NCI-H2171 (cell line): Measurements from ENCODE around the gene IRGQ.
"Not testable (repeated sequence)": the region's sequence is repeated elsewhere in the genome, so short reads cannot be mapped to it uniquely, and the experiment has no call there.

Experiments
- DNase-seq: peaks from one replicate; lab custom pipeline; 2025; lab: John Stamatoyannopoulos, UW

The IRGQ gene

GRCh38 chr19:43598445-43599240 is 2.7 kb upstream of the IRGQ start:
- no peak for DNase-seq

GRCh38 chr19:43597876-43598275 is 1.9 kb upstream of the IRGQ start:
- no peak for DNase-seq

DNA sequence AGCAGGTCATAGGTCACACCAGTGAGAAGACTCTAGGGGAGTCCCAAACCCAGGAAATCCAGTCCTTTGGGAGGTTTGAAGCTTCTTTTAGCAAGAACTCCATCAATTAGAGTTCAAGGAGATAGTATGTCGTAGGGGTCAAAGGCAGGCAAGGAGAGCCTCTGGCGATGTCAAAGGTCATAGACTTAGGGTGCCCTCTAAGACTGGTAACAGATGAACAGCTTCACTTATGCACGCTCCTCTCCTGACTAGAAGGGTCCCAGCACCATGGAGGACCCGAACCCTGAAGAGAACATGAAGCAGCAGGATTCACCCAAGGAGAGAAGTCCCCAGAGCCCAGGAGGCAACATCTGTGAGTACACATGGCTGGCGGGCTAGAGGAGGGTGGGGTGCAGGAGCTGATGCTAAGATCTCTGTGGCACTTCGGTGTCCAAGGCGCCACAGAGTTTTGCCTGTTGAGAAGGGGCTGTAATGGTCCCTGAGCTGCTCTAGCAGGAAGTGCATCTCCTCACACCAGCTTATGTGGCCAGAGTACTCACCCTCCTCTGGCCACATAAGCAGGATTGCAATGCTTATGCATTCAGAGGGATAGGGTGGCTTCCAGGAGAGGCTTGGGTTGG is 1.0 kb upstream of the IRGQ start:
- peak; percentile 39 for DNase-seq

- DNase-seq, result no peak
Measured at GRCh38 chr19:43595605-43595998, 332 bp downstream of the IRGQ start.

DNA sequence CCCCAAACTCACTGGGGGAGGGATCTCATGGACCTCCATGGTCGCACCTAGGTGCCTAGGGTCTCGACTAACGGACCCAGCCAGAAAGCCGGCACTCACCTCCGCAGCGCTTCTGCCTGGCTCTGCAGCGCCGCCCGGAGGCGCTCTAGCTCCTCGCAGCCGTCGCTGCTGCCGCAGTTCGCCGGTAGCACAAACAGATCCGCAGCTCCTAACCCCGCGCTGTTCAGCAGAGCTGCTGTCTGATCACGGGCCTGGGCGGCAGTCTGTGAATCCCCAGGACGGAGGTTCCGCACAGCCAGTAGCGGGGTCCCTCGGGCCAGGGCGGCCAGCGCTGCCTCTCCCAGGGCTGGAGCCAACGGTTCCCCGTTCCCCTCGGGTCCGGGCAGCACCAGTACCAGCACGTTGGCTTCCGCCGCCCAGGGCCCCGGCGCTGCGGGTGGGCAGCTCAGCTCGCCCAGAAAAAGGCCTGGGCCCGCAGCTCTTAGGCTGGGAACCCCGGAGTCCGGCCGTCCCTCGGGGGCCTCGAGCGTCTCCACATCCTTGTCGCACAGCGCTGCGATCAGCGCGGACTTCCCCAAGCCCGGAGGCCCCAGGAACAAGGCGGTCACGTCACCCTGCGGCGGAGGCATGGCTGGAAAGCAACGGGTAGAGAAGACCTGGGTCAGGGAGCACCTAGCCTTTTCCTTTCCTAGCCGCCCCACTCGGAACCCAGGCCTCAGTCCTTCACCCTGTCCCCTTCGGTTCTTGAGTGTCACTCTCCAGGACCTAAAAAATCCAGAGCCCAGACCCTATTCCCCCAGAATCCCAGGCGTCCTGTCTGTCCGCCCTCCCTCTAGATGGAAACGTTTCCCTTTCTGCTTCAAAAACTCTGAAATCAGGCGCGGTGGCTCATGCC is 977 bp downstream of the IRGQ start:
- peak; percentile 6 for DNase-seq

DNA sequence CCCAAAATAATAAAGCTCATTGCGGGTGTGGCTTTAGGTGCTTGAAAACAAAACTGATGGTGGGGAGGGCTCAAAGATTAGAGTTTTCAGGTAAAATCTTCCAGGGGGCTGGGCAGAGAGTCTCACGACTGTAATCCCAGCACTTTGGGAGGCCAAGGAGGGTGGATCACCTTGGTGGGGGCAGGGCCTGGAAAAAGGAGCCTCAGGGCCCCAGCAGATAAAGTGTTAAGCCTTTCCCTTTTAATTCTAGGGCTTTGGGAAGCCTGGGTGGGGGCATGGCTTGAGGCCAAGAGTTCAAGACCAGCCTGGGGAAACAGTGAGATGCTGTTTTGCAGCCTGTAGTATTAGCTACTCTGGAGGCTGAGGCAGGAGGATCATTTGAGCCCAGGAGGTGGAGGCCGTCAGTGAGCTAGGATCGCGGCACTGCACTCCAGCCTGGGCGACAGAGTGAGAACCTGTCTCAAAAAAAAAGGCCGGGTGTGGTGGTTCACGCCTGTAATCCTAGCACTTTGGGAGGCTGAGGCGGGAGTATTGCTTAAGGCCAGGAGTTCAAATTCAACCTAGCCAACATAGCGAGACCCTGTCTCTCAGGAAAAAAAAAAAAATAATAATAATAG is 1.7 kb downstream of the IRGQ start:
- no peak for DNase-seq

DNA sequence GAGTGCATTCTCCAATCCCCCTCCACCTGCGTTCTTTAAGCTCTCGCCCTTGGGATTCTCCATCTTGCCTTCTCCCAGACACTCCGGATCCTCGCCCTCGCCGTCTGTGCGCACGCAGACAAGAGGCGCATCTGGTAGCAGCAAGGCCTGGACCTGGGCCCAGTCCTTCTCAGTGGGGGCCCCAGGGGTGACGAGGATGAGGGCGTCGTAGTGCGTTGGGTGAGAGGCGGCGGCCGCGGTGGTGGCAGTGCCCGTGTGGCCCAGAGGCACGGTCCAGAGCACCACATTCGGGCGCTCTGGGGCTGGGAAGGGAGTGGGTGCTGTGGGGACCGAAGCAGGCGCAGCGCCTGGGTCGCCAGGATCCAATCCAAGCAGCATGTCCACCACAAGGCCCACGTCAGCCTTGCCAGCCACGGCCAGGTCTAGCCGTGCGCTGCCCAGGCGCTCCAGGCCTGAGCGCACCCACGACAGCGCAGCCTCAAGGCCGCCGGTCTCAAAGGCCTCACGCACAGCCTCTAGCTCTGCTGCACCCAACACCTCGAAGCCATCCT is 3.1 kb downstream of the IRGQ start:
- no peak for DNase-seq

DNA sequence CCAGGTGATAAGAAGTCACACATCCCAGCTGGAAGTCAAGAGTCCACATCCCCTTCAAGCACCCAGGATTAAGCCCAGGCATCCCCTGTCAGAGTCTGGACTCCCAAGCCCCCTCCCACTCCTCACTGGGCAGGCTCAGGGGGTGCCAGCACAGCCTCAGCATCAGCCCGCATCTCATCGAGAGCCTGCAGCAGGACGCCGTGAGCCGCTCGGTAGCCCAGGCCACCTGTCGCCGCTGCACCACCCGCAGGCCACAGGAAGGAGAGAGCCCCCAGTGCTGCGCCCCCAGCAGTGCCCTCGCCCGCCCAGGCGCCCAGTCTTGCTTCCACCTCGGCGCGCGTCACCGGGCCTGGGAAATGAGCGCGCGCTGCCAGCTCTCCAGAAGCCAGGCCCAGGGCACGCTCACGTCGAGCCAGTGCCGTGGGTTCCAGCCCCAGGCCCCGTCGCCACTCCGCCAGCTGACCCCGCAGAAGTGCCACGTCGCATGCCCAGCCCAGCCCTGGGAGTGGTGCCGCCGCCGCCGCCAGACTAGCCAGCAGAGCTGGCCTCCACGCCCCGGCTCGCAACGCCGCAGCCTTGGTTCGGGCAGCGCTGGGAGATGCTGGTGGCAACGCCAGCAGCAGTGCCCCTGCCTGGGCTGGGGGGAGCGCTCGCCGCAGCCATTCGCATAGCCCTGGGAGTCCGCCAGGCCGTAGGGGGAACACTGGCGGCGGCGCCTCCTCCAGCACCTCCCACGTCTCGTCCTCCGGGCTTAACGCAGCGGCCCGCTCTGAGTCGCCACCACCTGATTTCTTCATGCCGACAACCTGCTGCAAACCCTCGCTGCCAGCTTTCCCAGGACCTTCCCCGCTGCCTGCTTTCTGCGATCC is 3.8 kb downstream of the IRGQ start:
- DNase-seq, result no peak

DNA sequence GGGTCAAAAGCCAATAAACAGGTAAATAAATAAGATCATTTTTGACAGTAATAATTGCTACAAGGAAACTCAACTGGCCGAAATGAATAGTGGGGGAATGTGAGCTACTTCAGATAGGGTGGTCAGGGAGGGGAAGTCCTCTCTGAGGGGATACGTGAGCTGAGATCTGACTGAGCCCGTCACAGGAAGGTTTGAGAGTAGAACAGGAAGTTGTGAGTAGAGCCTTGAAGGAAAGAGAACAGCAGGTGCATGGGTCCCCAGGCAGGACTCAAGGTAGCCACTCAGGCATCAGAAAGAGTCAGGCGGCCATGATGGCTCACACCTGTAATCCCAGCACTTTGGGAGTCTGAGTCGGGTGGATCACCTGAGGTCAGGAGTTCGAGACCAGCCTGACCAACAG is 6.3 kb downstream of the IRGQ start:
- no peak for DNase-seq

GRCh38 chr19:43589277-43589676 is 6.7 kb downstream of the IRGQ start:
- DNase-seq, result no peak

DNA sequence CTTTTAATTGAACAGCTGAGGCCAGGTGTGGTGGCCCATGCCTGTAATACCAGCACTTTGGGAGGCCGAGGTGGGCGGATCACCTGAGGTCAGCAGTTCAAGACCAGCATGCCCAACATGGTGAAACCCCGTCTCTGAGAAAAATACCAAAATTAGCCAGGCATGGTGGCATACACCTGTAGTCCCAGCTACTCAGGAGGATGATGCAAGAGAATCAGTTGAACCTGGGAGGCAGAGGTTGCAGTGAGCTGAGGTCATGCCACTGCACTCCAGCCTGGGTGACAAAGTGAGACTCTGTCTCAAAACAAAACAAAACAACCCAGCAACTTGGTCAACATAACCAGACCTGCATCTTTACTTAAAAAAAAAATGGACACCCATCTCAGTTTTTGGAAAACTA is 8.9 kb downstream of the IRGQ start:
- DNase-seq, result not testable (repeated sequence)

- no peak for DNase-seq
Measured at GRCh38 chr19:43586346-43586745, 9.6 kb downstream of the IRGQ start.

- DNase-seq, result no peak
Measured at GRCh38 chr19:43584484-43584883, 11.4 kb downstream of the IRGQ start.

- no peak for DNase-seq
Measured at GRCh38 chr19:43582495-43582894, 13.4 kb downstream of the IRGQ start.

DNA sequence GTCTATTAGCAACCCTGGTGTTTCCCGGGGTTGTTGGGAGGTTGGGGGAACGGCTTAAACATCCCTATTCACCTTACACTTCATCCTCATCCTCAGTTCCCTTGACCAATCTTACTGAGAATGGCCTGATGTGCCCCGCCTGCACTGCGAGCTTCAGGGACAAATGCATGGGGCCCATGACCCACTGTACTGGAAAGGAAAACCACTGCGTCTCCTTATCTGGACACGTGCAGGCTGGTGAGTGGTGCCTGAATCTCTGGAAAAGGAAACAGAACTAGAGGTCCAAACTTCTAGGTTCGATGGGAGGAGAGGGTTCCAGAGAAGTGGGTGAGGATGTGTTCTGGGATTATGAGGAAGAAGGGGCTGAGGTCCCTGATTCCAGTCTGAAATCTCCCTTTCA is 14.5 kb downstream of the IRGQ start:
- DNase-seq, result no peak

DNA sequence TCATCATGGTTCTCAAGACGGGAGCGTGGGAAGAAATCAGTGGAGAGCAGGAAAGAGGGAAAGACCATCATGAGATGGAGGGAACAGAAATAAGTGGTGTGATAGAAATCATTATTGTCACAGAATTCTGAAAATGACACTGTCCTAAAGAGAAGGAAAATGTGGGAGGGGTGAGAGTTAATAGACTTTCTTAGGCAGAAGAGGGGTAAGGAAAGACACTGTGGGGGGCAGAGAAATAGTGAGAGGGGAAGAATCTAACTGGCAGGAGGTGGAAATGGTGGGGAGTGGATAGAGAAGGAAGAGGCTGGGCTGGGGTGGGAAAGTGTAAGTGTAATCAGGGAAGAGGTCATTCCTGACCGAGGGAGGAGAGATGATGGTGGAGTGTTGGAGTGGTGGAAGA is 17.1 kb downstream of the IRGQ start:
- no peak for DNase-seq

GRCh38 chr19:43575955-43576878 is 19.7 kb downstream of the IRGQ start:
- no peak for DNase-seq

DNA sequence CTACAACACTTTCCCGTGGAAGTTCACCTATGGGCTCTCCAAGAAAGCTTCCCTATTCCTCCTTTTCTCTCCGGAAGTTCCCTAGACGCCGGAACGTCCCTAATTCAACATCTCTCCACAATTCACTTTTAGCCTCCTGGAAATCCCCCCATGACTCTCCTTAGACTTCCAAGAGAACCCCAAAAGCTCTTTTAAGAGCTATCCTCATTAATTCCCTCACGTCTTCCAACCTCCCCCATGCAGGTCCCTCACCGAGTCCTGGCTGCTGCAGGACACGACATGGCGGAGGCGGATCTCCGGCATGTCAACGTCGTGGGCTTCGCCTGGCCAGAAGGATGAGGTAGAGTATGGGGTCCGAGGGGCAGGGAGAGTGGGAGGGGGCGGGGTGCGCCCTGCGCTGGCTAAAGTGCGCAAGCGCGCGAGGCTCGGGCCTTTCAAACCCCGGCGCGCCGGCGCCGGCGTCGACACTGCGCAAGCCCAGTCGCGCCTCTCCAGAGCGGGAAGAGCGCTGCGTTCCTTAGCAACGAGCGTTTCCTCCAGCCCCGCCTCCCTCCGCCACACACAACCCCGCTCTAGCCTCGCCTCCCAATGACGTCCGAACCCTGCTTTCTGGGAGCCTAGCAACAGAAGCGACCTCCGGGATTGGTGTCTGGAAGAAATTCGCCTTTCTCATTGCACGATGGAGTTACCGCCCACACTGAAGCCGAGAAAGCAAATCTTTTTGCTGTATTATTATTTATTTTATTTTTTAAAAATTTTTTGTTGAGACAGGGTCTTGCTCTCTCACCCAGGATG is 20.6 kb downstream of the IRGQ start, which contains the start of the genes PINLYP and XRCC1:
PINLYP (plus strand) TSS at position 646 of the 795 bp plus-strand sequence. CDS start 1,391 bp downstream, outside the sequence.
XRCC1 (minus strand) TSS at position 372 of the 795 bp plus-strand sequence; CDS start at position 303, 69 bp downstream.
- DNase-seq, result peak; percentile 98
